CD4-positive, alpha-beta T cell (primary cell): ENCODE measurements around the gene ETS2. TPM values are rescaled to one million over a fixed set of nuclear protein-coding genes. Genes with fewer than 3 reads are reported as not detected.

Experiments used
- ATAC-seq: fragments of 200-7000 bp; cut with Tn5 transposase; one replicate; pipeline ENCODE4 v1.10.0; 2022; ENCODE audit warnings: mild to moderate bottlenecking; ENCODE audit not compliant: poor library complexity
- CTCF ChIA-PET: fragments of 350-600 bp; sonication (Branson Sonifier 250); formaldehyde crosslinking; loops from one replicate; lab custom pipeline; 2021; ENCODE audit warnings: antibody characterized with exemption, inconsistent platforms; lab: Charles Lee
- POLR2A ChIA-PET: fragments of 350-600 bp; sonication (Branson Sonifier 250); formaldehyde crosslinking; loops from one replicate; lab custom pipeline; 2021; ENCODE audit warnings: antibody characterized with exemption, inconsistent platforms; lab: Charles Lee
- DNase-seq, 14 experiments: peaks; one replicate each; pipeline ENCODE4 v3.0.0-alpha.2; 2013 to 2020; ENCODE audit warnings: mixed read lengths in 2 of 14
- H3K27ac ChIP-seq, 2 donors: one replicate each; pipeline versions ENCODE4 v1.5.1 to v1.7.0; 2013; ENCODE audit warnings: low read length in 2 of 2, low read depth in 1 of 2, mild to moderate bottlenecking in 1 of 2
- H3K27me3 ChIP-seq, 2 experiments: 1 replicate in 1 of 2; 2 replicates in 1 of 2; pipeline versions ENCODE4 v1.6.1 to v1.7.0; 2013; ENCODE audit warnings: low read length in 2 of 2, control low read depth in 1 of 2, mild to moderate bottlenecking in 1 of 2, moderate library complexity in 1 of 2; ENCODE audit not compliant: insufficient read depth in 2 of 2, control insufficient read depth in 1 of 2
- H3K36me3 ChIP-seq: one replicate; pipeline ENCODE4 v1.6.1; 2013; ENCODE audit warnings: low read length, control low read depth; ENCODE audit not compliant: insufficient read depth
- H3K4me1 ChIP-seq: one replicate; pipeline ENCODE4 v1.6.1; 2013; ENCODE audit warnings: low read length, control low read depth; ENCODE audit not compliant: insufficient read depth
- H3K4me3 ChIP-seq: one replicate; pipeline ENCODE4 v1.5.1; 2013; ENCODE audit warnings: mild to moderate bottlenecking, low read length, moderate library complexity
- H3K9me3 ChIP-seq, 2 experiments: 1 replicate in 1 of 2; 2 replicates in 1 of 2; pipeline versions ENCODE4 v1.6.1 to v1.7.0; 2013; ENCODE audit warnings: low read length in 2 of 2, mild to moderate bottlenecking in 2 of 2, control low read depth in 1 of 2, moderate library complexity in 1 of 2; ENCODE audit not compliant: control insufficient read depth in 1 of 2, insufficient read depth in 1 of 2
- H3K27ac Mint-ChIP-seq: one replicate; pipeline ENCODE4 v1.8.0; 2020; ENCODE audit warnings: mixed read lengths
- H3K27me3 Mint-ChIP-seq: one replicate; pipeline ENCODE4 v1.8.0; 2021; ENCODE audit warnings: mixed read lengths
- H3K36me3 Mint-ChIP-seq: one replicate; pipeline ENCODE4 v1.8.0; 2021; ENCODE audit warnings: low read depth, mixed read lengths
- H3K4me1 Mint-ChIP-seq: one replicate; pipeline ENCODE4 v1.8.0; 2021; ENCODE audit warnings: low read depth, mixed read lengths
- H3K4me3 Mint-ChIP-seq: one replicate; pipeline ENCODE4 v1.8.0; 2020; ENCODE audit warnings: mild to moderate bottlenecking, mixed read lengths
- H3K9me3 Mint-ChIP-seq: one replicate; pipeline ENCODE4 v1.8.0; 2020; ENCODE audit warnings: mixed read lengths
- intact Hi-C, 2 experiments: fragments of 100-400 bp; cut with DNase I in 1 of 2; cut with micrococcal nuclease in 1 of 2; formaldehyde crosslinking; loops; one replicate each; pipeline versions ENCODE4 v1.15.1 to v1.9.0; 2023 to 2025; cut with DNase I, micrococcal nuclease
- total RNA-seq, 174 experiments: library from RNA in 2 of 174; stranded (reverse) in 2 of 174; gene quantifications; one replicate each; pipeline ENCODE4 v1.2.3 and lab custom pipeline; 2021 to 2026
- TF ChIP-seq, protein P1 (sequence below): fragments of 200-600 bp; IDR thresholded peaks from one replicate; pipeline ENCODE4 v1.8.0; 2022; ENCODE audit warnings: antibody characterized with exemption, mild to moderate bottlenecking

ETS2 gene
- total RNA-seq, 2 experiments from 2014 or later, result 11.4 to 13.9 TPM

DNA sequence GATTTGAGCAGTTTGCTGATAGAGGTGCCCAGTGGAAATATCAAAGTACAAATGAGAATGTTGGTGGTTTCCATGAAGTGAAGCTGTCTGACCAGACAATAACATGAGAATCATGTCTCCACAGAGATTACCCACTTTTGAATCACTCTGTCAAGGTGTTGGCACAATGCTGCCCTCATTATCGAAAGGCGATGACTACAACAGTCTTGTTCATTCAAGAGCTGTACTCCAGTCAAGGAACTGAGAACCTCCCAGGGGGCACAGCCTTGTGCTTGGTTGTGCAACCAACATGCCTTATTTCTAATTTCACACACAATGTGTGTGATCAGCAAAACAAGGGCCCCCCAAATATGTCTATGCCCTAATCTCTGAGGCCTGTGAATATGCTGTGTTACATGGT lies 35.7 kb downstream of the ETS2 start:
- intact Hi-C loops, result no loop called here
- CTCF ChIA-PET, result no interaction called here

DNA sequence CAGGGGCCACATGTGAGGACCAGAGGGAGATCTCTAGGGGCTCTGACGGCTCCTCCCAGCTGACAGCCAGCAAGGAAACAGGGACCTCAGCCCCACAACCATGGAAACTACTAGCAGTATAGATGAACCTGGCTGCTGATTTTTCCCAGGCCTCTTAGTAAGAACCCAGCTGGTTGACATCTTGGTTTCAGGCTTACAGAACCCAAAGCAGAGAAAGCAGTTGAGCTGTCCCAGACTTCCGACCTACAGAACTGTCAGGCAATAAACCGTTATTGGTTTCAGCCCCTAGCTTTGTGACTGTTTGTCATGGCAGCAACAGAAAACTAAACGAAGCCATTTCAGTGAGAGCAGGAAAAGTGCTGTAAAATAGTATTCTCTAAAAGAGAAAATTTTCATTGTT lies 36.4 kb downstream of the ETS2 start:
- no peaks in the 10 kb centered on the region for H3K27me3 ChIP-seq
- ATAC-seq (no peak), DNase-seq (no peak)
- Mint-ChIP-seq H3K4me1 (no peaks in the 10 kb centered on the region), H3K36me3 (no peaks in the 10 kb centered on the region), H3K27me3 (no peaks in the 10 kb centered on the region), H3K27ac (no peak overlapping the region), H3K9me3 (no peaks in the 10 kb centered on the region), H3K4me3 (no peak overlapping the region)
- CTCF ChIA-PET, result no interaction called here
- H3K9me3 ChIP-seq, result no peaks in the 10 kb centered on the region
- POLR2A ChIA-PET, result no interaction called here
- H3K36me3 ChIP-seq, result no peaks in the 10 kb centered on the region
- intact Hi-C loops, result no loop called here
- H3K4me3 ChIP-seq, result no peak overlapping the region
- H3K27ac ChIP-seq, result no peak overlapping the region
- TF ChIP-seq, protein P1, sequence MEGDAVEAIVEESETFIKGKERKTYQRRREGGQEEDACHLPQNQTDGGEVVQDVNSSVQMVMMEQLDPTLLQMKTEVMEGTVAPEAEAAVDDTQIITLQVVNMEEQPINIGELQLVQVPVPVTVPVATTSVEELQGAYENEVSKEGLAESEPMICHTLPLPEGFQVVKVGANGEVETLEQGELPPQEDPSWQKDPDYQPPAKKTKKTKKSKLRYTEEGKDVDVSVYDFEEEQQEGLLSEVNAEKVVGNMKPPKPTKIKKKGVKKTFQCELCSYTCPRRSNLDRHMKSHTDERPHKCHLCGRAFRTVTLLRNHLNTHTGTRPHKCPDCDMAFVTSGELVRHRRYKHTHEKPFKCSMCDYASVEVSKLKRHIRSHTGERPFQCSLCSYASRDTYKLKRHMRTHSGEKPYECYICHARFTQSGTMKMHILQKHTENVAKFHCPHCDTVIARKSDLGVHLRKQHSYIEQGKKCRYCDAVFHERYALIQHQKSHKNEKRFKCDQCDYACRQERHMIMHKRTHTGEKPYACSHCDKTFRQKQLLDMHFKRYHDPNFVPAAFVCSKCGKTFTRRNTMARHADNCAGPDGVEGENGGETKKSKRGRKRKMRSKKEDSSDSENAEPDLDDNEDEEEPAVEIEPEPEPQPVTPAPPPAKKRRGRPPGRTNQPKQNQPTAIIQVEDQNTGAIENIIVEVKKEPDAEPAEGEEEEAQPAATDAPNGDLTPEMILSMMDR, result no peak
- H3K4me1 ChIP-seq, result no peaks in the 10 kb centered on the region

More for the DNA sequence above, 35.7 kb downstream of the ETS2 start:
- Histone ChIP-seq H3K9me3 (no peaks in the 10 kb centered on the region), H3K4me3 (no peak overlapping the region), H3K27me3 (no peaks in the 10 kb centered on the region), H3K4me1 (no peaks in the 10 kb centered on the region), H3K36me3 (no peaks in the 10 kb centered on the region), H3K27ac (no peak overlapping the region)
- DNase-seq (no peak), ATAC-seq (no peak)
- Mint-ChIP-seq H3K27me3 (no peaks in the 10 kb centered on the region), H3K36me3 (no peaks in the 10 kb centered on the region), H3K9me3 (no peaks in the 10 kb centered on the region), H3K4me1 (no peaks in the 10 kb centered on the region), H3K4me3 (no peak overlapping the region), H3K27ac (no peak overlapping the region)
- POLR2A ChIA-PET, result no interaction called here
- TF ChIP-seq, protein P1, result no peak

DNA sequence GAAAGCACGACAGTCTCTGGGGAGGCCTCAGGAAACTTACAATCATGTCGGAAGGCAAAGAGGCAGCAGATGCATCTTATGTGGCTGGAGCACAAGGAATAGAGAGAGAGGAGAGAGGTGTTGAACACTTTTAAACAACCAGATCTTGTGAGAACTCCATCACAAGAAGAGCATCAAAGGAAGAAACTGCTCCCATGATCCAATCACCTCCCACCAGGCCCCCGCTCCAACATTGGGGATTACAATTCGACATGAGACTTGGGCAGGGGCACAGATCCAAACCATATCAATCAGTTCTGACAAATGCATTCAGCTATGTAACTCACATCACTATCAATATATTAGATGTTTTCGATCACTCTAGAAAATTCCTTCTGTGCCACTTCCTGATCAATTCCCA lies 37.6 kb downstream of the ETS2 start:
- no peaks in the 10 kb centered on the region for H3K4me1 Mint-ChIP-seq
- H3K27me3 ChIP-seq, result no peaks in the 10 kb centered on the region
- H3K4me3 ChIP-seq, result no peak overlapping the region
- no peak for DNase-seq
- H3K27me3 Mint-ChIP-seq, result no peaks in the 10 kb centered on the region
- H3K27ac Mint-ChIP-seq, result no peak overlapping the region
- H3K27ac ChIP-seq, result no peak overlapping the region
- ChIA-PET POLR2A (interaction anchor here (0.6 kb wide), 1 partner anchor 176 kb away, joined by 3 read pairs; no protein-coding TSS in a partner anchor), CTCF (no interaction called here)
- H3K9me3 Mint-ChIP-seq, result no peaks in the 10 kb centered on the region
- no peak for ATAC-seq
- no peaks in the 10 kb centered on the region for H3K36me3 ChIP-seq
- H3K4me1 ChIP-seq, result no peaks in the 10 kb centered on the region
- no peaks in the 10 kb centered on the region for H3K9me3 ChIP-seq
- intact Hi-C loops, result no loop called here
- no peak overlapping the region for H3K4me3 Mint-ChIP-seq
- no peaks in the 10 kb centered on the region for H3K36me3 Mint-ChIP-seq
- TF ChIP-seq, protein P1, result no peak
